GM13977 (cell line): Measurements from ENCODE around the gene KCNQ2.

Source experiments
- DNase-seq: peaks from one replicate; pipeline ENCODE4 v3.0.0; 2012; ENCODE audit warnings: low spot score
- CTCF ChIP-seq: IDR thresholded peaks from 2 replicates; pipeline ENCODE4 v1.5.1; 2012; ENCODE audit warnings: mild to moderate bottlenecking, control low read depth; ENCODE audit not compliant: insufficient read depth; ENCODE audit errors: extremely low read depth, missing control alignments
- in situ Hi-C: fragments of 300-500 bp; cut with MboI; formaldehyde crosslinking; loops from one replicate; pipeline ENCODE4 v1.12.0; 2022; ENCODE audit warnings: low sequenced_read_pairs, low pct_unique_long_range_greater_than_20kb, mixed read lengths, inconsistent platforms; ENCODE audit not compliant: unreplicated experiment

KCNQ2 gene

GRCh38 chr20:63497946-63498935 is 25.8 kb upstream of the KCNQ2 start:
- in situ Hi-C loops = no loop called here
- DNase-seq = no peak
- no peak for TF ChIP-seq CTCF

GRCh38 chr20:63497138-63497945 is 24.9 kb upstream of the KCNQ2 start:
- TF ChIP-seq CTCF = no peak
- in situ Hi-C loops = no loop called here
- no peak for DNase-seq

GRCh38 chr20:63496596-63497120 is 24.2 kb upstream of the KCNQ2 start:
- no peak for TF ChIP-seq CTCF
- DNase-seq = no peak
- in situ Hi-C loops = no loop called here

GRCh38 chr20:63495741-63496595 is 23.5 kb upstream of the KCNQ2 start:
- TF ChIP-seq CTCF = peak; percentile 94
- peak; percentile 93 for DNase-seq
- in situ Hi-C loops = no loop called here

GRCh38 chr20:63495167-63495720 is 22.8 kb upstream of the KCNQ2 start:
- in situ Hi-C loops = no loop called here
- no peak for DNase-seq
- no peak for TF ChIP-seq CTCF
